SIG-M5 (cell line): ENCODE results near the gene TOPBP1.

Experiments used
- DNase-seq: peaks from one replicate; lab custom pipeline; 2025; lab: John Stamatoyannopoulos, UW

Gene TOPBP1

GRCh38 chr3:133607816-133608215 lies 53.9 kb downstream of the TOPBP1 start:
- DNase-seq = no peak

- no peak for DNase-seq
These were observed 54.8 kb downstream of the TOPBP1 start for GRCh38 chr3:133606902-133607301.

- no peak for DNase-seq
These were observed 55.4 kb downstream of the TOPBP1 start for GRCh38 chr3:133606342-133606741.

DNA sequence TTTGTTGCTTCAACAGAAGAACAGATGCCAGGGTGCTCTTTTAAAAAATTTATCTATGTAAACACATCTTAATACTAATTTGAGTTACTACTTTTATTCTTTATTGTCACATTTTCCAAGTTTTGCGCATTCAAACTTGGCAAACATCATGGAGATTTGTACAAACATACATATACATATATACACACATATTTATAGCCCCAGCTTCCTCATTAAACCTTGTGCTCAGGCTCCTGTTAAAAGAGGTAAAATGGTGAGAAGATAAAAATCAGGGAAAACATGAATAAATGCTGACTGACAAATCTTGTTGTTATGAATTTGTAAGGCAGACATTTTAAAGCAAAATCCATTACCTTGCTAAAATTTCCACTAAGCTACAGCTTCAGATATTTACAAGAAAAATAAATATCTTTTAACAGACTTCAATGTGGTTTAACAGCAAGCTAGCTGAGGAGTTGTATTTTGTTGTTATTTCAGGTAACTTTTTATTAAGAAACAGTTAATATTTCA lies 61.1 kb downstream of the TOPBP1 start:
- no peak for DNase-seq

GRCh38 chr3:133599280-133599679 lies 62.5 kb downstream of the TOPBP1 start:
- DNase-seq = no peak

GRCh38 chr3:133598405-133598804 lies 63.3 kb downstream of the TOPBP1 start:
- DNase-seq = no peak

DNA sequence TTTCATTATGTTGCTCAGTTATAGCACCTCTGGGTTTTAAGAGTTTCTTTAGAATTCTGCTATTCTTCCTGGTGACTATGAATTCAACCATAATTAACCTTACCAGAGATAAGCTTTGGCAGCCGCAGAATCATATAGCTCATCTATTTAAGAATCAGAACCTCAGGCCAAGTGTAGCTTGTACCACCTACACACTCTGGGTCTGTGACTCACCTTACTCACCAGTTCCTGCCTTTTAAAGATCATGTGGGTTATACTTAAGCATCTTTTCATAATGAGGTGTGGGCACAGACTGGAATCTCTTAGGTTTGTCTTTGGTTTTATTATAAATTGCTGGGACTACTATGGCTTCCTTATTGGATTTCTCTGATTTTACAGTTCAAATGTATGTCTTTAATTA lies 66.4 kb downstream of the TOPBP1 start:
- no peak for DNase-seq

- no peak for DNase-seq
These were observed 68.5 kb downstream of the TOPBP1 start for GRCh38 chr3:133593243-133593642.

DNA sequence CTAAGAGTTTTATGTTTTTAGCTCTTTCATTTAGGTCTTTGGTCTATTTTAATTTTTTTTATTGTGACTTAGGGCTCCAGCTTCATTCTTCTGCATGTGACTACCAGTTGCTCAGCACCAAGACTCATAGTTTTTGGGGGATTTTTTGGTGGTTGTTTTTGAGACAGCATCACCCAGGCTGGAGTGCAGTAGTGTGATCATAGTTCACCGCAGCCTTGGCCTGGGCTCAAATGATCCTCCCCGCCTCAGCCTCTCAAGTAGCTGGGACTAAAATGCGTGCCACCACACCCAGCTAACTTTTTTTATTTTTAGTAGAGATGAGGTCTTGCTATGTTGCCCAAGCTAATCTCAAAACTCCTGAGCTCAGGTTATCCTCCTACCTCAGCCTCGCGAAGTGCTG lies 68.9 kb downstream of the TOPBP1 start:
- DNase-seq = no peak

DNA sequence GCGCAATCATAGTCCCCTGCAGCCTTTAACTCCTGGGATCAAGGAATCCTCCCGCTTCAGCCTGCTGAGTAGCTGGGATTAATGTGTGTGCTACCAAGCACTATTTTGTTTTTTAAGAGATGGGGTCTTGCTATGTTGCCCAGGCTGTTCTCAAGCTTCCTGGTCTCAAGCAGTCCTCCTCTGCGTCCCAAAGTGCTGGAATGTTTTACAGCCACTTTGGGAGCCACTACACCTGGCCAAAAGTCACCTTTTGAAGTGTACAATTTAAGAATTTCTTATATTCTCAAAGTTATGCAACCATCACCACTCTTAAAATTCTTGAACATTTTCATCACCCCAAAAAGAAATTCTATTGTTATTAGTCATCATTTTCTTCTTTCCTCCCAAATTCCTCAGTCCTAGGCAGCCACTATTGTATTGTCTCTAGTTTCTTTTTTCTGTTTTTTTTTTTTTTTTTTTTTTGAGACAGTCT lies 70.4 kb downstream of the TOPBP1 start:
- DNase-seq = no peak

- no peak for DNase-seq
These were observed 72.2 kb downstream of the TOPBP1 start for GRCh38 chr3:133589503-133589902.

GRCh38 chr3:133588784-133589465 lies 72.8 kb downstream of the TOPBP1 start:
- no peak for DNase-seq

GRCh38 chr3:133588035-133588434 lies 73.7 kb downstream of the TOPBP1 start:
- no peak for DNase-seq

DNA sequence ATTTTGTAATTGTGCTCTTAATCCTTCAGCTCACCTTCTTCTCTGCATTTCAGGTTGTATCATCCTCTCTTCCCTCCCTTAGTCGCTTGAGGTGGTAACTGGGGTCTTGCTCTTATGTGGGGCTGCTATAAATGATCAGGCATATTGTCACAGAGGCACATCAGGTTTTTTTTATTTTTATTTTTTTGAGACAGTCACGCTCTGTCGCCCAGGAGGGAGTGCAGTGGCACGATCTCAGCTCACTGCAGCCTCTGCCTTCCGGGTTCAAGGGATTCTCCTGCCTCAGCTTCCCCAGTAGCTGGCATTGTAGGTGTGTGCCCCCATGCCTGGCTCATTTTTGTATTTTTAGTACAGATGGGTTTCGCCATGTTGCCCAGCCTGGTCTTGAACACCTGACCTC lies 78.3 kb downstream of the TOPBP1 start:
- DNase-seq = no peak

- no peak for DNase-seq
These were observed 83.1 kb downstream of the TOPBP1 start for GRCh38 chr3:133578548-133579191.

DNA sequence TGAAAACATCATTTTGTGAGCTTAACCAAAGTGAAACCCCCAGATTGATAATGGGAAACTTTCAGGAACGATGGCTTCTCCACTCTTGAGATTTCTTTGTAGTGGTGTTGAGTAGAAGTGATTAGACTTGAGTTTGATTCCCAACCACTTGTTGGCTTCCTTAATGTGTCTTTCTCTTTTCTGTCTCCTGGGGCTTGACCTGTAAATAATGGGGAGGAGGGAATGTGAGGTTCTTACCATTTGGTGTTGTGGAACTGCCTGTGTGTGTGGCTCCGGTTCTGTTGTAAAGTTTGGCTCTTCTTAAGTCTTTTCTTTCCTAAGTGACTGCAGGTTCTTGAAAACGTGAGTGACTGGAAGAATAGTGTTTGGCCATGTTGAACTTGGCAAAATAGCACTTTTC lies 85.6 kb downstream of the TOPBP1 start:
- DNase-seq = no peak

- no peak for DNase-seq
These were observed 86.7 kb downstream of the TOPBP1 start for GRCh38 chr3:133575086-133575485.

GRCh38 chr3:133574260-133574881 lies 87.4 kb downstream of the TOPBP1 start:
- no peak for DNase-seq

GRCh38 chr3:133573629-133574194 lies 88.0 kb downstream of the TOPBP1 start, which contains the start of gene CDV3:
Gene CDV3 (plus strand): TSS chr3:133573686. CDS start chr3:133574045, 359 bp downstream.
- no peak for DNase-seq

GRCh38 chr3:133573054-133573628 lies 88.6 kb downstream of the TOPBP1 start:
- DNase-seq = no peak

DNA sequence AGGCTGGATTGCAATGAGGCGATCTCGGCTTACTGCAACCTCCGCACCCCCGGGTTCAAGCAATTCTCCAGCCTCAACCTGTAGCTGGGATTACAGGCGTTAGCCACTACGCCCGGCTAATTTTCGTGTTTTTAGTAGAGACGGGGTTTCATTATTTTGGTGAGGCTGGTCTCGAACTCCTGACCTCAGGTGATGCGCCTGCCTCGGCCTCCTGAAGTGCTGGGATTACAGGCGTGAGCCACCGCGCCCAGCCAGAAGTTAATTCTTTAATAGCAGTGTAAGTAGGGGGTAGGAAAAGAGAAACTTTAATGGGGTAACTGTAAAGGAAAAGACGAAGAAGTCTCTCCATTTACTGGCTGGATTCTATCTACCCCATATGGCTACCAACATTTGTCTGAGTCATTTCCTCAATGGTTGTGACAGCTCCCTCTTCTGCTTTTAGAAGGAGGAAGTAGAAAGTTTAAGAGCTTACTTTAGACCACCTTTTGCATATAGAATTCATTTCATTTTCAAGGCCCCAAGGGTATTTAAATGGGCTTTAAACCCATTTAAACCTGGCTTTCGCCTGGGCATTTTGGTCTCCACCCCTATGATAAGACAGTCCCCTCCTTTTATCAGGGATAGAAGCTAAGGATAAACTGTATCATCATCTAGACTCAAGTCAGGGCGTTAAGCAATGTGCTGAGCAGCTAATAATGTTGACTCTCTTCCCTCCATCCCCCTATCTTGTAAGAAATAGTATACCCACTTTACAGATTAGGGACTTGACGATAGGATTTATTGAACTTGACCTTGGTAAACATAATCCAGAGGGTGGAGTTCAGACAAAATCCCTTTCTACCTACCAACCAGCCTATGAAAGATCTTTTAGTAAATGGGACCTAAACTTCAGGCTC lies 89.3 kb downstream of the TOPBP1 start:
- no peak for DNase-seq
